NCI-H1436 treated with DMSO at 0.1 percent for 48 hours (cell line): ENCODE results near the gene PDCD1.

Source experiments
- DNase-seq: peaks from one replicate; lab custom pipeline; 2025; lab: John Stamatoyannopoulos, UW

Gene PDCD1

GRCh38 chr2:241852116-241852980 lies 6.3 kb downstream of the PDCD1 start:
- DNase-seq, result no peak

GRCh38 chr2:241851325-241852115 lies 7.2 kb downstream of the PDCD1 start:
- no peak for DNase-seq

DNA sequence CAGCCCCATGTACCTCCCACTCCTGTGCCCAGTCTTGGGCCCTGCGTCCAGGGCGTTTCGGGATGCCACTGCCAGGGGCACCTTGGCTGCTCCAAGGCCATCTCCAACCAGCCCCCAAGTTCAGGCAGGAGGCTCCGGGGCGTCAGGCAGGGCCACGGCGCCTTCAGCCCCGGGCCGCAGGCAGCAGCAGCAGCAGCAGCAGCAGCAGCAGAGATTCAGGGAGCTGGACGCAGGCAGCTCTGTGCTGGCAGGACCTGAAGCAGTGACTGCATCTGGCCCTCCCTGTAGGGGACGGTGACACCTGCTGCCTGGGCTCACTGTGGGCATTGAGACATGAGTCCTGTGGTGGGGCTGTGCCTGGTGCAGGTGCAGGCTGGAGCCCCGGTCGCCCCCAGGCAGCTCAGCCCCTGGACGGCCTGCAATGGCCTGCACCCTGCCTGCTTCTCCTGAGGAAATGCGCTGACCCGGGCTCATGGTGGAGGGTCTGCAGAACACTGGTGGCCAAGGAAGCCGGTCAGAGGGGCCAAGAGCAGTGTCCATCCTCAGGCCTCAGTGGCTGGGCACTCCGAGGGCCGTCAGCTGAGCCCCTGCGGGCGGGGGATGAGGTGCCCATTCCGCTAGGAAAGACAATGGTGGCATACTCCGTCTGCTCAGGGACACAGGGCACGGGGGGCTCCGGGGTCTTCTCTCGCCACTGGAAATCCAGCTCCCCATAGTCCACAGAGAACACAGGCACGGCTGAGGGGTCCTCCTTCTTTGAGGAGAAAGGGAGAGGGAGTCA lies 8.0 kb downstream of the PDCD1 start:
- no peak for DNase-seq

- no peak for DNase-seq
Measured at GRCh38 chr2:241849616-241850543, 8.8 kb downstream of the PDCD1 start.

GRCh38 chr2:241848761-241849615 lies 9.7 kb downstream of the PDCD1 start:
- no peak for DNase-seq

GRCh38 chr2:241846406-241846805 lies 12.3 kb downstream of the PDCD1 start:
- no peak for DNase-seq

DNA sequence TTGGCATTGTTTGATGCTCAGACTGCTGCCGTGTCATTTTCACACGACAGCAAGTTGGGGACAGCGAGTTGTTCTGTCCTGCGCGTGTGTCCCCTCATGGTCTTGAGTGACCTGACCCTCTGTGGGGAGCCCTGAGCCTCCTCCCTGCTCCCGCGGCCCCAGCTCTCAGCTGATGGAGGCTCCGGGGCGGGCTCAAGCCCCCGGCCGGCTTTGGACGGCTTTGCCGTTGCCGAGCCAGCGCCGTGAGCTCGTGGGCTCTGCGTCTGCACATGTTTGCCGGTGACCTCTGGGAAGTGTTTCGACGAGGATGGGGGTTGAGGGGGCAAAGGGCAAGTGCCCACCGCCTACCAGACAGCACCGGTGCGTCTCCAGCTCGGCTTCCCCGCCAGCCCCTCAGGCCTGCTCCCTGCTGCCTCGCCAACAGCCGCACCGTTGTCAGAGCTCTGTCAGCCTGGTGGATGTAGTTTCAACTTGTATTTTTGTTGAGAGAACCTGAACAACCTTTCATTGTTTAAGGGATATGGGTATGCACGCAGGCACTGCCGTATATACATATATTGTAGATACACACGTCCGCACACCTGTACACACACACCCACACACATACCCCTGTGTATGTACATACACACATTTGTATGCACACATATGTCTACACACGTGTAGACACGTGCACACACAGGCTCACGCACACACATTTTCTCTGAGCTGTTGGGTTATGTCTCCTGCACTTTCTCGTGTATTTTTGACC lies 13.7 kb downstream of the PDCD1 start:
- no peak for DNase-seq

DNA sequence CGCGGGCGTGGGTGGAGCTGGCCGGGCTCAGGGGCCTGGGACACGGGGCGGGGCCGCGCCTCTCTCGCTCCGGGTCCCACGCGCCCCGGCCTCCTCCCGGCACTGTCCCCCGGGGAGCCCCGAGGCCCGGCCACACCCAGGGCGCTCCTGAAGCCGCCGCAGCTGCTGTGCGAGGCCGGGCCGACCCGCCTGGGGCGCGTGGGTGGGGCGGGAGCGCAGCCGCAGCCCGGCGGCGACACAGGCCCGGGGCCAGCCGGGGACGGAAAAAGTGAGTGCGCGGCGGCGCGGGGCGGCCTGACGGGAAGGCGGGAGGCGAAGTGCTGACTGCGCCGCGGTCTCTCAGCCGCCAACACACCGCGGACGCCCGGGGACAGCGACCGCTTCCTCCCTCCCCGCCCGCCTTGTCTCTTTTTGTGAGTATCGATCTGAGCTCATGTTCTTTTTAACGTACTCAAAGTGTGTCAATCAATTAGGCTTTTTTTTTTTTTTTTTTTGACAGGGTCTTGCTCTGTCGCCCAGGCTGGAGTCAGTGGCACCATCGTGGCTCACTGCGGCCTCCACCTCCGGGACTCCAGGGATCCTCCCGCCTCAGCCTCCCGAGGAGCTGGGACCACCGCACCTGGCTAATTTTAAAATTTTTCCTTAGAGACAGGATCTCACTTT lies 14.5 kb downstream of the PDCD1 start:
- DNase-seq, result no peak

DNA sequence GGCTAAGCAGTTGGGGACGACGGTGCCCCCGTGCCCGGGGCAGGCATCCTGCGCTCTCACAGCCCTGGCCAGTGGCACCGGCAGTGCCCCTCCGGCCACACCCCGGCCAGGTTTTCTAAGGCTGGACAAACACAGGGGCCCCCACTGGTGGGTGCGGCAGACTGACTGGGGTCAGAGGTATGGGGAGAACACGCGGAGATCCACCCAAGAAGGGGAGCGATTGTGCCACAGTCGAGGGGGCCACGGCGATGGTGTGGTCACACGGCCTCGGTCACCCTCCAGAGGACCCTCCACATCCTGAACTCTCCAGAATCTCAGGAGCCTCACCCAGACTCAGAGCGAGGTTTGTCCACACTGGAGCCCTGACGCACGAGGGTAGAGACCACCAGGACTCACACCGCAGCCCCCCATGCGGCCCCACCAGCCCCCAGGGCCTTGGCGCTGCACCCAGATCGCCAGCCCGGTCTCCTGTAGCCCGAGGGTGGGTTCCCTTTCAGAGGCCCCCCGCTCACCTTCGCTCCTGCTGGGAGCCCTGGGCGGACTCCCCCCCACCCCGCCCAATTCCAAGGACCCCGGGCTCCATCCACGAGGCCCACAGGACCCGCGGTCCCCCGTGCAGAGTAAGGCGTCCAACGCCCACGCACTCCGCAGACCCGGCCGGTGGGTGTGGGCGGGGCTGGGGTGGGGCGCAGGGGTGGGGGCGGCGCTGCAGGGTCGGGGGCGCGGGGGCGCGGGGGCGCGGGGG lies 15.2 kb downstream of the PDCD1 start:
- DNase-seq, result no peak

GRCh38 chr2:241842620-241843211 lies 16.0 kb downstream of the PDCD1 start:
- no peak for DNase-seq

- no peak for DNase-seq
Measured at GRCh38 chr2:241842067-241842415, 16.7 kb downstream of the PDCD1 start.

GRCh38 chr2:241841181-241842066 lies 17.3 kb downstream of the PDCD1 start:
- no peak for DNase-seq

- DNase-seq, result no peak
Measured at GRCh38 chr2:241837197-241837965, 21.3 kb downstream of the PDCD1 start.

DNA sequence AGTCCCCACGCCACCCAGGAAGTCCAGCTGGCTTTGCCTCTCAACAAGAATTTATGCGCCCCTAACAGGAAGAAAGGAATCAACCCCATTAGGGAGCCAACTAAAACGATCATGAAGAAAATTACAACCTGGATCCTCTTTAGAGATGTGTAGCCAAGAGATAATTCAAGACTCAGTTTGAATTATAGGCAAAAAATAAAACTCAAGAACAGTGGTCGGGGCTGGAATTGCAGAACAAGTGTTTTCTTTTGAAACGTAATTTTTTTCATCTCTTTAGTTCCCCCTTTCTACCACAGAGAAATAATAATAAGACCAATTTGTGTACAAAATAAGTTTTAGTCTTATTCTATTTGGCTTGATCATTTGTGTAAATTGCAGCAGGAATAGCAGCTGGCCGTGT lies 22.4 kb downstream of the PDCD1 start:
- no peak for DNase-seq

DNA sequence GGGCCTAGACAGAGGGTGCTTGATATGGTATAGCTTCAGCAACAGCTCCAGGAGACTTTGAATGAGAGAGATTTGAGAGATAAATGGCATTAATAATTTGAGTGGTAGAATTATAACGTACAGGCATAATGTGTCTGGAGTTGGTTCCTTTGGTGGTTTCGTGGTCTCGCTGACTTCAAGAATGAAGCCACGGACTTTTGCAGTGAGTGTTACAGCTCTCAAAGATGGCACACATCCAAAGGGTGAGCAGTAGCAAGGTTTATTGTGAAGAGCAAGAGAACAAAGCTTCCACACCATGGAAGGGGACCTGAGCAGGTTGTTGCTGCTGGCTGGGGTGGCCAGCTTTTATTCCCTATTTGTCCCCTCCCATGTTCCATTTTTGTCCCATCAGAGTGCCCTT lies 23.1 kb downstream of the PDCD1 start:
- no peak for DNase-seq

- DNase-seq, result no peak
Measured at GRCh38 chr2:241834527-241835210, 24.0 kb downstream of the PDCD1 start.
